ENCODE results near the gene RPS14.
A peak's percentile ranks its signal among the peaks of the same experiment; 100 is the strongest.

Gene RPS14

DNA sequence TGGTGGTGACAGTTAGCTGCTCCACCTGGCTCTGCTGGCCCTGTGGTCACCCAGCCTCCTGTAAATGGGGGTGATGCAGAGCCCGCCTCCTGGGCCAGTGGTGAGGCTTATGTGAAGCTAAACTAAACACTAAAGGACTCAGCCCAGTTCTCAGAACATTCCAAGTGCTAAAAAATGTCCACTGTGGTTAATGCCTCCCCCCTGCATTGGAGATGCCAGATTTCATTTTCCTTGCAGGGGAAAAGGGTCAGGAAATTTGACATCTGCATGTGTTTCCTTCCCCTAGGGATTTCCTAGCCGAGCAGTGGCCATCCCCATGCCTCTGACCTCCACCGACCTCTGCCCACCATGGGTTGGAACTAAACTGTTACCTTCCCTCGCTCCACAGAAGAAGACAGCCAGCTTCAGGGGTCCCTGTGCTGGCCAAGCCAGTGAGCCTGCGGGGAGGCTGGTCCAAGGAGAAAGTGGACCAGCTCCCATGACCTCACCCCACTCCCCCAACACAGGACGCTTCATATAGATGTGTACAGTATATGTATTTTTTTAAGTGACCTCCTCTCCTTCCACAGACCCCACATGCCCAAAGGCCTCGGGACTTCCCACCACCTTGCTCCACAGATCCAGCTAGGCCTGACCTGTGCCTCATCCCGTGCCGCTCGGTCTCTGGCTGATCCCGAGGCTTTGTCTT lies 49.9 kb downstream of the RPS14 start:
- no peak for DNase-seq (ENCODE audit: low read depth)

DNA sequence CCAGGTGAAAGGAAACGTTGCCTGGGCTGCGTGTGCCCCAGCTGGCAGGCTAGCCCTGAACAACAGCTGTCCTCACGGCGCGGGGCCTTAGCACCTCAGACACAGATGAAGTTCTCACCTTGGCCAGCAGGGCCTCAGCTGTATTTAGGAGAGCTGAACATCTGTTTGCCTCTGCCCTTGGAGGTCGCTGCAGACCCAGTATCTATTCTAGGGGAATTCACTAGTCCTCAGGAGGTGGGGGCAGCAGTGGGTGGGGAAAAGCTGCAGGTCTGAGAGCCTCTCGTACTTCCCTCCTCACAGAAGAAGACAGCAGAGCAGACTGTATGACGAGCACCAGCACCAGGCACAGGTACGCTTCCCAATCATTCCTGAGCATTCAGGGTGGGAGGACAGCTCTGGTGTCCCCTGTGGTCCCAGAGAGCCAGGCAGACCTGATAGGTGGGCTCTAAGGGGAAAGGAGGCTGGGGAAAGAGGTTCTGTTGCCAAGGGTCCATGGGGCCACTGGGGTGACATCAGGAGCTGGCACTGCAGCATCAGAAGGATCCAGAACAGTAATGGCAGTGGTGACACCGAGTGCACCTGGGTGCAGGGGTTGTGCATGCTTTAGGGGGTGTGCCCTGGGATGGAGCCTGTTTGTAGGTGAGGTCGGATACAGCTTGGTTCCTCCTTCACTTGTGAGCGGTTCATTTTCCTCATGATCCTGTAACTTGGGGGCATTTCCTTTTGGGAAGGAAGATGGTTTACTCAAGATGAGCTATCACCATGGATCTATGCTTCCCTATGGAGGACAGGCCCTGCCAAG lies 50.6 kb downstream of the RPS14 start:
- no peak for DNase-seq (ENCODE audit: low read depth)

DNA sequence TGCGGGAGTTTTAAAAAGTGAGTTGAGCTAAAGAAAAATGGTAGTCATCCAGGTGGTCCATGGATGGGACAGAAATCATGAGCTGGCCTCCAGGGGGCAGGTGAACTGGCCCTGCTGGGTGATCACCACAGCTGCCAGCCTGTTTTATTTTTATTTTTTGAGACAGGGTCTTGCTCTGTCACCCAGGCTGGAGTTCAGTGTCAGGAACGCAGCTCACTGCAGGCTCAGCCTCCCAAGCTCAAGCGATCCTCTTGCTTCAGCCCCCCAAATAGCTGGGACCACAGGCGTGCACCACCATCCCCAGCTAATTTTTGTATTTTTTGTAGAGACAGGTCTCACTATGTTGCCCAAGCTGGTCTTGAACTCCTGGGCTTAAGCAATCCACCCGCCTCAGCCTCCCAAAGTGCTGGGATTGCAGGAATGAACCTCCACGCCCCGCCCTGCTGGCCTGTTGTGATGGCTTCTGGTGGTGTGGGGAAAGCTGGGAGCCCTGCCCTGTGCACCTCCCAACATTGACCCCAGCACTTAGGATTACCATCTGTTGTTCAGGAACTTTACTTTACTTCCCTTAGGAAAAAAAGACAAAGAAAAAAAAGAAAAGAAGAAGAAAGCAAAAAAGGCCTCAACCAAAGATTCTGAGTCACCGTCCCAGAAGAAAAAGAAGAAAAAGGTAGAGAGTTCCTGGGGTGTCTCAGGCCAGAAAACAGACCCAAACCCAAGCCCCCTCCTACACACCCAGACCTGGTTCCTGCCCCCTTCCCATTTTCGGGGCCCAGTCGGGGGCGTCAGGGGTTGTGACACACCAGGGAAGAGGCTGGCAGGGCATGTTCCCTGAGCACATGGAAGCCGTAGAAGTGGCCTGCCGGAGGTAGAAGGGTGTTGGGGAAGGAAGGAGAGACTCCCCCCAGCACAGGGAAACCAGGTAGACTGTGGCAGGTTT lies 51.5 kb downstream of the RPS14 start:
- no peak for DNase-seq (ENCODE audit: low read depth)

DNA sequence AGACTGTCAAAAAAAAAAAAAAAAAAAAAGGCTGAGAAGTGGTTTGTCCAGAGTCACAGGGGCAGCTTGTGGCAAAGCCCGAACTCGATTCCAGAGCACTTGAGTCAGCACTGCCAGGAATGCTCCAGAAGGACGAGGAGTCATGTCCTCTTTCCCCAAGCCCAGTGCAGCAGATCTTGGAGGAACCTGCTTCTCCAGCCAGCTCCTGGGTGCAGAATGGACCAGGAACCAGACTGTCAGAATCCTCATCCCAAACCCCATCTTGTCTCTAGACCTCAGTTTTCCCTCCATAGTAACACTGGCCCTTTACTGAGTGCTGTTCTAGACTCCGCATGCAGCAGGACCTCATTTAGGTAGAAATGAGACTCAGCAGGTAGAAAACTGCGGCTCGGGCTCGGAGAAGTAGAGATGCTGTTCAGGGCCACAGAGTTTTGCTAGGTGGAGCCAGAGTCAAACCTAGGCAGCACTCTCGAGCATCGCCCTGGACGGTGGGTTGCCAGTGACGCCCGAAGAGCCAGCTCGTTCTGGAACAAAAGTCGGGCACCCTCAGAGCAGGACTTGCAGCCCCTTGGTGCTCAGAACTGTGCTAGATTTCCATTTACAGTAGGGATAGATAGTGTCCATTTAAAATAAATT lies 52.3 kb downstream of the RPS14 start:
- peak; percentile 63 for DNase-seq (ENCODE audit: low read depth)

DNA sequence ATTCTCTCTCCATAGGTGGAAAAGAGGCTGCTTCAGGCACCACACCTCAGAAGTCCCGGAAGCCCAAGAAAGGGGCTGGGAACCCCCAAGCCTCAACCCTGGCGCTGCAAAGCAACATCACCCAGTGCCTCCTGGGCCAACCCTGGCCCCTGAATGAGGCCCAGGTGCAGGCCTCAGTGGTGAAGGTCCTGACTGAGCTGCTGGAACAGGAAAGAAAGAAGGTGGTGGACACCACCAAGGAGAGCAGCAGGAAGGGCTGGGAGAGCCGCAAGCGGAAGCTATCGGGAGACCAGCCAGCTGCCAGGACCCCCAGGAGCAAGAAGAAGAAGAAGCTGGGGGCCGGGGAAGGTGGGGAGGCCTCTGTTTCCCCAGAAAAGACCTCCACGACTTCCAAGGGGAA lies 53.3 kb downstream of the RPS14 start:
- DNase-seq (ENCODE audit: low read depth) = no peak

DNA sequence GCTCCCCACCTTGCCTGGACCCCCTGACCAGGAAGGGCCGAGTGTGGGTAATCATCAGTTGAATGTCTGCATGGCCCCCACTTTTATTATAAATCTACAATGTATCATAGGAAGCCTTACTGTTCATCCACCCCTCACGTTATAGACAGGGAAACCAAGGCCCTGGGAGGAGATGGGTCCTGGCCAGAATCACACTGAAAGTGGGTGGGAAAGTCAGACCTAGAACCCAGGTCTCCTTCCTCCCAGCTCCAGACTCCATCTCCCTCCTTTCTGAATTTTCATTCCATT lies 53.9 kb downstream of the RPS14 start:
- DNase-seq (ENCODE audit: low read depth) = no peak

DNA sequence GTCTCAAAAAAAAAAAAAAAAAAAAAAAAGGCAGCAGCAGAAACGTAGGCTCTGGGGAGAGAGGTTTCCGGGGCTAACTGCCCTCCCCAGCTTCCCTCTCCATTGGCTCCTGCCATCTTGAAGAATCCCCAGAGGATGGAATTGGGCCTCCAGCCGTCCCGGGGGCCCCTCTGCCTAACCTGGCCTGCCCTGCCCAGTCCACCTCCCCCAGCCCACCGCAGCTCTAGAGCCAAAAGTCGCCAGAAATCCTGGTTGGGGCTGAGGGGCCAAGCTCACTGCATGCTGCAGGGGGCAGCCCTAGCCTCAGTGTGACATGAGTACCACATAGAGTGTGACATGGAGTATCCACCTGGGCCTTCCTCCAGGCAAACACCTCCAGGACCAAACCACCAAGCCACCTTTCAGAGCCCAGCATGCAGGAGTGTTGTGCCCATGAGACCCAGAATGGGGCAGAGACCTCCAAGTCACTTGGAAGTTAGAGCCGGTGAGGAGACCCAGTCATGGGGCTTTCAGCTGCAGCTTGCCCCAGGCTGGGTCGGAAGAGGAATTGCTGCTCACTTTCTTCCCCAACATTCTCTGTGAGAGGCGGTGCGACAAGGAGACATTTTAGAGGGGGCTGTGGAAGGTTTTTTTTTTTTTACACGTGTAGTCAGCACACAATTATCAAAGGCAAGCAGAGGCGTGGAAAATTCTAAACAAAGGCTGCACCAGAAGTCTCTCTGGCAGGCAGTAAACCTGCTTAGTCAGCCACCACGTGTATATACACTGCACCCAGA lies 54.4 kb downstream of the RPS14 start:
- no peak for DNase-seq (ENCODE audit: low read depth)

DNA sequence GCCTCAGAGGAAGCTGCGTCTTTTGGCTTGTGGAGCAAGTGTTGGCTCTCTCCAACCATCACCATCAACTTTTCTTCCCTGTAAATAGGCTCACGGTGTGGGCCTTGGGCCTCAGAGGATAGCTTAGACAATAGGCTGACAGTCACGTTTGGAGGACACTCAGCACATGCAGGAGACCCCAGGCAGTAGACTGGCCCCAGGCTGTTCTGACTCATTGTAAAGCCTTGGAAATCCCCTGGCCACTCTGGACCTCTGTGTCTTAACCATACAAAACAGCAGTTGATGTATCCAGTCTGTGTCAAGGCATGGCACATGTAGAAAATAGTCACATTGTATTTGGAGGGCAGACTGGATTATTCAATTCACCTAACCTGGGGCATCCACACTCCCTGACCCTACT lies 55.4 kb downstream of the RPS14 start:
- DNase-seq (ENCODE audit: low read depth) = peak; percentile 89

DNA sequence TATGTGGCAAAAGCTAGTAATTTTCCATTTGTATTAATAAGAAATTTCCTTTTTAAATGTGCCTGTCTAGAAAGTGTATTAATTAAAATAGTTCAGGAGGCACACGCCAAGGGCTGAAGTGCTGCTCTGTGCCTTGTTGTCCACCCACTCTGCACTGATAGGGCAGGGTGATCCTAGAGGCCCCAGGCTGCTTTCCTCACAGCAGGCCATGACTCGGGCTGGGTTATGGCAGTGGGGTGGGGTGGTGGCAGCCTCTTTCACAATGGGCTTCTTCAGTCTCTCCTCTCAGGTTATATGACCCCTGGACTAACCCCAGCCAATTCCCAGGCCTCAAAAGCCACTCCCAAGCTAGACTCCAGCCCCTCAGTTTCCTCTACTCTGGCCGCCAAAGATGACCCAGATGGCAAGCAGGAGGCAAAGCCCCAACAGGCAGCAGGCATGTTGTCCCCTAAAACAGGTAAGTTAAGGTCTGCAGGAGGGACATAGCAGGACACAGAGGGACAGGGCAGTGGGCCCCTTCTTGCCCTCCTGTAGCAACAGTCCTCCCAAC lies 56.4 kb downstream of the RPS14 start:
- DNase-seq (ENCODE audit: low read depth) = peak; percentile 33

DNA sequence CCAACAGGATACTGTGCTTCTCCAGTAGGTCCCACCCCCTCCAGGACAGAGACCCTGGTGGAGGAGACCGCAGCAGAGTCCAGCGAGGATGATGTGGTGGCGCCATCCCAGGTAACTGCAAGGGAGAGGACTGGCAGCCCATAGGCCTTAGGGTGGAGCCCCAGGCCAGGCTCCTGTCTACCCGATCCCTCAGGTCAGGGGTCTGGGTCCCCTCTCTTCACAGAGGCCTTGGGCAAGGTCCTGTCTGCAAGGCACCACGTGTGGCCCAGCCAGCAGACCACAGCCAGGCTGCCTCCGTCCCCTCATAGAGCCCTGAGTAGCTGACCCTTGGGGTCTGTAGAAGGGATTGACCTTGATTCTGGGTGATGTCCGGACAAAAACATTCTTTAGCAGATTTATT lies 56.9 kb downstream of the RPS14 start:
- no peak for DNase-seq (ENCODE audit: low read depth)

All from ELR (cell line).